GM23338 (cell line): ENCODE measurements around the gene KIFAP3. TPM values are rescaled to one million over a fixed set of nuclear protein-coding genes. Genes with fewer than 3 reads are reported as not detected.

Source experiments
- ATAC-seq: fragments of 200-7000 bp; cut with Tn5 transposase; 3 replicates; pipeline ENCODE4 v1.9.1; 2020
- DNase-seq: peaks from one replicate; pipeline ENCODE4 v3.0.0-alpha.2; 2015; ENCODE audit warnings: low spot score
- H2AFZ ChIP-seq: fragments of 200-600 bp; sonication (generic); 2 replicates; pipeline ENCODE4 v1.8.0; 2016; ENCODE audit warnings: antibody characterized with exemption, mild to moderate bottlenecking, moderate library complexity
- H3F3A ChIP-seq: fragments of 200-600 bp; sonication (generic); replicated peaks from 2 replicates; pipeline ENCODE4 v1.8.0; 2017; ENCODE audit warnings: antibody characterized with exemption, mixed run types, low read depth
- H3K27ac ChIP-seq: fragments of 200-600 bp; sonication (generic); 2 replicates; pipeline ENCODE4 v1.6.1; 2016; ENCODE audit warnings: low read depth
- H3K27me3 ChIP-seq: fragments of 200-600 bp; sonication (generic); 2 replicates; pipeline ENCODE4 v1.8.0; 2016; ENCODE audit warnings: mild to moderate bottlenecking, mixed run types, moderate library complexity; ENCODE audit not compliant: insufficient read depth
- H3K36me3 ChIP-seq: fragments of 200-600 bp; sonication (generic); 2 replicates; pipeline ENCODE4 v1.8.0; 2016; ENCODE audit warnings: mild to moderate bottlenecking; ENCODE audit not compliant: insufficient read depth
- H3K4me1 ChIP-seq: fragments of 200-600 bp; sonication (generic); 2 replicates; pipeline ENCODE4 v1.8.0; 2016; ENCODE audit warnings: mild to moderate bottlenecking, moderate library complexity; ENCODE audit not compliant: insufficient read depth
- H3K4me2 ChIP-seq: fragments of 200-600 bp; sonication (generic); 2 replicates; pipeline ENCODE4 v1.7.1; 2017; ENCODE audit warnings: mixed run types
- H3K4me3 ChIP-seq: fragments of 200-600 bp; sonication (generic); 2 replicates; pipeline ENCODE4 v1.6.1; 2016; ENCODE audit warnings: mixed run types
- H3K79me2 ChIP-seq: fragments of 200-600 bp; sonication (generic); replicated peaks from 2 replicates; pipeline ENCODE4 v1.8.0; 2017; ENCODE audit warnings: mild to moderate bottlenecking; ENCODE audit not compliant: insufficient read depth
- H3K9me2 ChIP-seq: fragments of 200-600 bp; sonication (generic); 2 replicates; pipeline ENCODE4 v1.8.0; 2017; ENCODE audit not compliant: insufficient read depth
- H4K20me1 ChIP-seq: fragments of 200-600 bp; sonication (generic); replicated peaks from 2 replicates; pipeline ENCODE4 v1.8.0; 2017; ENCODE audit warnings: mild to moderate bottlenecking; ENCODE audit not compliant: insufficient read depth
- H3K27ac Mint-ChIP-seq: 2 replicates; pipeline ENCODE4 v1.8.0; 2020; ENCODE audit warnings: inconsistent platforms, mild to moderate bottlenecking, moderate library complexity, mixed read lengths
- H3K27me3 Mint-ChIP-seq: 3 replicates; pipeline ENCODE4 v1.8.0; 2022; ENCODE audit warnings: low read depth, mild to moderate bottlenecking, moderate library complexity, mixed read lengths, inconsistent platforms; ENCODE audit not compliant: insufficient read depth, poor library complexity
- H3K36me3 Mint-ChIP-seq: 3 replicates; pipeline ENCODE4 v1.8.0; 2021; ENCODE audit warnings: low read depth, mild to moderate bottlenecking, inconsistent platforms, moderate library complexity, mixed read lengths
- H3K4me1 Mint-ChIP-seq: 3 replicates; pipeline ENCODE4 v1.8.0; 2020; ENCODE audit warnings: mild to moderate bottlenecking, inconsistent platforms, mixed read lengths
- H3K4me3 Mint-ChIP-seq: 3 replicates; pipeline ENCODE4 v1.8.0; 2021; ENCODE audit warnings: moderate library complexity, mild to moderate bottlenecking, inconsistent platforms, mixed read lengths
- H3K9me3 Mint-ChIP-seq: 3 replicates; pipeline ENCODE4 v1.8.0; 2020; ENCODE audit warnings: moderate library complexity, mild to moderate bottlenecking, inconsistent platforms, mixed read lengths
- CREB1 ChIP-seq: fragments of 250-450 bp; sonication (Bioruptor Pico); IDR thresholded peaks from 2 replicates; pipeline ENCODE4 v1.5.0; 2020; ENCODE audit warnings: low read depth, mild to moderate bottlenecking, moderate library complexity
- CTCF ChIP-seq, 2 experiments: fragments of 200-600 bp in 1 of 2; sonication (generic) in 1 of 2; conservative IDR thresholded peaks; 2 replicates each; pipeline versions ENCODE4 v1.5.1 to v1.6.1; 2016 to 2017; ENCODE audit warnings: antibody characterized with exemption in 2 of 2, low read depth in 2 of 2, mild to moderate bottlenecking in 2 of 2, moderate library complexity in 1 of 2
- ETS1 ChIP-seq: IDR thresholded peaks from 2 replicates; pipeline ENCODE4 v1.6.1; 2016; ENCODE audit warnings: antibody characterized with exemption
- EZH2 ChIP-seq: fragments of 200-600 bp; sonication (generic); IDR thresholded peaks from one replicate; pipeline ENCODE4 v1.8.0; 2017; ENCODE audit warnings: antibody characterized with exemption, mild to moderate bottlenecking, low read depth; ENCODE audit not compliant: unreplicated experiment
- EZH2phosphoT487 ChIP-seq: fragments of 200-600 bp; sonication (generic); IDR thresholded peaks from one replicate; pipeline ENCODE4 v1.8.1; 2018; ENCODE audit warnings: antibody characterized with exemption; ENCODE audit not compliant: unreplicated experiment
- JUNB ChIP-seq: IDR thresholded peaks from one replicate; pipeline ENCODE4 v1.6.1; 2016; ENCODE audit warnings: antibody characterized with exemption; ENCODE audit not compliant: unreplicated experiment
- NANOG ChIP-seq: IDR thresholded peaks from 2 replicates; pipeline ENCODE4 v1.6.1; 2016; ENCODE audit warnings: antibody characterized with exemption, borderline replicate concordance
- POLR2AphosphoS5 ChIP-seq: IDR thresholded peaks from 2 replicates; pipeline ENCODE4 v1.6.1; 2016; ENCODE audit warnings: antibody characterized with exemption, low read depth
- REST ChIP-seq: IDR thresholded peaks from one replicate; pipeline ENCODE4 v1.6.1; 2018; ENCODE audit warnings: antibody characterized with exemption; ENCODE audit not compliant: unreplicated experiment
- STAT1 ChIP-seq: IDR thresholded peaks from one replicate; pipeline ENCODE4 v1.6.1; 2016; ENCODE audit warnings: antibody characterized with exemption; ENCODE audit not compliant: unreplicated experiment
- ZNF114 ChIP-seq: fragments of 250-450 bp; sonication (Bioruptor Pico); IDR thresholded peaks from 2 replicates; pipeline ENCODE4 v1.5.0; 2020; ENCODE audit warnings: mild to moderate bottlenecking, moderate library complexity
- ZNF331 ChIP-seq: fragments of 250-450 bp; sonication (Bioruptor Pico); IDR thresholded peaks from 2 replicates; pipeline ENCODE4 v1.5.0; 2020; ENCODE audit warnings: low read depth, mild to moderate bottlenecking, moderate library complexity
- ZNF462 ChIP-seq: fragments of 250-450 bp; sonication (Bioruptor Pico); IDR thresholded peaks from 2 replicates; pipeline ENCODE4 v1.5.0; 2020; ENCODE audit warnings: mild to moderate bottlenecking, moderate library complexity
- polyA plus RNA-seq: library from polyadenylated mRNA; unstranded; fragments of >200 nt; fragmentation: Nextera tagmentation; extraction: Ambion mirVana; gene quantifications from 2 replicates; pipeline ENCODE4 v1.2.1, GENCODE V29; 2016
- total RNA-seq: library from RNA; depleted of rRNA; stranded (reverse); fragments of >200 nt; shearing (Covaris generic); gene quantifications from 2 replicates; pipeline ENCODE4 v1.2.3, GENCODE V29; 2014

The KIFAP3 gene
- total and polyA plus RNA-seq, 2 experiments from 2014 or later = 2.7 to 3.1 TPM

- H2AFZ ChIP-seq = no peak overlapping the region
Observed at GRCh38 chr1:170048515-170048914, 26.0 kb downstream of the KIFAP3 start.

More at GRCh38 chr1:170048515-170048914, 26.0 kb downstream of the KIFAP3 start:
- no peaks in the 10 kb centered on the region for H4K20me1 ChIP-seq
- H3K36me3 ChIP-seq = no peaks in the 10 kb centered on the region
- Mint-ChIP-seq H3K27ac (no peak overlapping the region), H3K27me3 (peaks cover under 1% of the 10 kb centered on the region), H3K9me3 (no peaks in the 10 kb centered on the region; the same call in 2 of the 3 replicates), H3K4me3 (no peak overlapping the region), H3K36me3 (no peaks in the 10 kb centered on the region), H3K4me1 (no peaks in the 10 kb centered on the region)
- no peaks in the 10 kb centered on the region for H3K79me2 ChIP-seq
- H3K4me1 ChIP-seq = no peaks in the 10 kb centered on the region
- no peak overlapping the region for H3K4me3 ChIP-seq
- no peak overlapping the region for H3K27ac ChIP-seq
- DNase-seq (no peak), ATAC-seq (no peak)
- no peaks in the 10 kb centered on the region for H3K27me3 ChIP-seq
- H3K4me2 ChIP-seq = no peak overlapping the region
- no peaks in the 10 kb centered on the region for H3F3A ChIP-seq
- H3K9me2 ChIP-seq = no peaks in the 10 kb centered on the region
- TF ChIP-seq ETS1 (no peak), REST (no peak), ZNF462 (CRISPR knock-in tag) (no peak), ZNF331 (no peak), EZH2phosphoT487 (no peak), EZH2 (no peak), STAT1 (no peak), JUNB (no peak), ZNF114 (CRISPR knock-in tag) (no peak), CREB1 (no peak), CTCF (conservative IDR thresholded peaks at IDR 0.05; ENCODE audit: low read depth in 2 of 2) (no peak), NANOG (no peak), POLR2AphosphoS5 (no peak)
